ENCODE results near the gene NFE2L2.

The NFE2L2 gene

DNA sequence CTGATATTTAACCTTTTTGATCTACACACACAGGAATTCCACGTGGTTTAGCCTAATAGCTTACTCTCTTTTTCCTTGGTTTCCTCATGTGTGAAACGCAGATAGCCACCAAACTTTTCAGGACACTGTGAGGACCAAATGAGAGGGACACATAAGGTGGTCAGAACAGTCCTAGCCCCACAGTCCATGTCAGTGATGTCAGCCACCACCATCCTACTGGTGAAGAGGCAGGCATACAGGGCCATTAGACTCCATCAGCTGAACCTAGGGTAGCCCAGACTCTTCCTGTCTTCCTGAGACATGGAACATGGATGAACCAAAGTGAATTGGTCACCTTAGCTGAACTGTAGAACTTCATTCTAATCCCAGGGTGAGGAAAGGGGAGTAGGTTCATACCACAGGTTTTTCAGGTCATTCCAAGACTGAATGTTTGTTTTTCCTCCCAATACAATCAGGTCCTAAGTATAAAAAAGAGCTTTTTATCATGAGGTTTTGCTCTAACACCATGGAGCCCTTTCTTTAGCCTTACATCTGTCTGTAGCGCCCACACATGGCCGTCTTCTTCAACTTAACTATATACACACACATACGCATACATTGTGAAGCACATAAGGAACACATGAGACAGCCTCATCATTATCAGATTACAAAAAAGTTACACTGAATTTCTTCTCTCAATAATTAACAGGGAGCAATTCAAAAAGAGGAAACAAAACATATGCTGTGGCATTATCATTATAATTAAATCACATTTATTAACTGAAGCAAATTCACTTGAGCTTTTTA is 18.5 kb upstream of the NFE2L2 start:
- H3K27ac ChIP-seq: no peak overlapping the region
- ChIA-PET CTCF (interaction anchor here (0.6 to 1.8 kb wide), 4 partner anchors 13 to 135 kb away, joined by 3 to 4 read pairs (median 4); no protein-coding TSS in a partner anchor), POLR2A (ENCODE audit: low non-redundant PET) (interaction anchor here (1.2 kb wide), 1 partner anchor 15 kb away, joined by 3 read pairs; no protein-coding TSS in a partner anchor)
- TF ChIP-seq, protein P1, sequence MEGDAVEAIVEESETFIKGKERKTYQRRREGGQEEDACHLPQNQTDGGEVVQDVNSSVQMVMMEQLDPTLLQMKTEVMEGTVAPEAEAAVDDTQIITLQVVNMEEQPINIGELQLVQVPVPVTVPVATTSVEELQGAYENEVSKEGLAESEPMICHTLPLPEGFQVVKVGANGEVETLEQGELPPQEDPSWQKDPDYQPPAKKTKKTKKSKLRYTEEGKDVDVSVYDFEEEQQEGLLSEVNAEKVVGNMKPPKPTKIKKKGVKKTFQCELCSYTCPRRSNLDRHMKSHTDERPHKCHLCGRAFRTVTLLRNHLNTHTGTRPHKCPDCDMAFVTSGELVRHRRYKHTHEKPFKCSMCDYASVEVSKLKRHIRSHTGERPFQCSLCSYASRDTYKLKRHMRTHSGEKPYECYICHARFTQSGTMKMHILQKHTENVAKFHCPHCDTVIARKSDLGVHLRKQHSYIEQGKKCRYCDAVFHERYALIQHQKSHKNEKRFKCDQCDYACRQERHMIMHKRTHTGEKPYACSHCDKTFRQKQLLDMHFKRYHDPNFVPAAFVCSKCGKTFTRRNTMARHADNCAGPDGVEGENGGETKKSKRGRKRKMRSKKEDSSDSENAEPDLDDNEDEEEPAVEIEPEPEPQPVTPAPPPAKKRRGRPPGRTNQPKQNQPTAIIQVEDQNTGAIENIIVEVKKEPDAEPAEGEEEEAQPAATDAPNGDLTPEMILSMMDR (conservative IDR thresholded peaks at IDR 0.05; ENCODE audit: low read depth): no peak
- DNase-seq (ENCODE audit: low spot score): no peak

DNA sequence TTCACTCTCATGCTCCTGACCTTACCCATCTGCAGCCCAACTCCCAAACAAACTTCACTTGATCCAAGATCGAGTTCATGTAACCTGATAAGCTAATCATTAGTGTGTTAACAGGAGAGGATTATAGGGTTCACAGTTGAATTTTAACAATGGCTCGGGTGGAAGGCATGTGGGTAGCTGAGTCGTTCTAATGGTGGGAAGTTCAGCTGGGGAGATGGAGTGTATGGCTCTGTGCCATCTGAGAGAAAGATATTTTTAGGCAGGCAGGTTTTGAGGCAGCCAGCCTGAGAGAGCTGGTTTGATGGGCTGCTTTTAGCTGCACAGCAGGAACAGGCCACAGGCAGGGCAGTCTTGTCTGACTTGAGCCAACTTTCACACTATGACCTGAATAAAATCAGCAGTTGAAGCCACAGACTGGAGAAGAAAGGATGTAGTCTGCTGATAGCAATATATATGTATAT is 17.7 kb upstream of the NFE2L2 start:
- POLR2A ChIA-PET (ENCODE audit: low non-redundant PET): interaction anchor here (0.7 kb wide), 1 partner anchor 16 kb away, joined by 3 read pairs; no protein-coding TSS in a partner anchor

DNA sequence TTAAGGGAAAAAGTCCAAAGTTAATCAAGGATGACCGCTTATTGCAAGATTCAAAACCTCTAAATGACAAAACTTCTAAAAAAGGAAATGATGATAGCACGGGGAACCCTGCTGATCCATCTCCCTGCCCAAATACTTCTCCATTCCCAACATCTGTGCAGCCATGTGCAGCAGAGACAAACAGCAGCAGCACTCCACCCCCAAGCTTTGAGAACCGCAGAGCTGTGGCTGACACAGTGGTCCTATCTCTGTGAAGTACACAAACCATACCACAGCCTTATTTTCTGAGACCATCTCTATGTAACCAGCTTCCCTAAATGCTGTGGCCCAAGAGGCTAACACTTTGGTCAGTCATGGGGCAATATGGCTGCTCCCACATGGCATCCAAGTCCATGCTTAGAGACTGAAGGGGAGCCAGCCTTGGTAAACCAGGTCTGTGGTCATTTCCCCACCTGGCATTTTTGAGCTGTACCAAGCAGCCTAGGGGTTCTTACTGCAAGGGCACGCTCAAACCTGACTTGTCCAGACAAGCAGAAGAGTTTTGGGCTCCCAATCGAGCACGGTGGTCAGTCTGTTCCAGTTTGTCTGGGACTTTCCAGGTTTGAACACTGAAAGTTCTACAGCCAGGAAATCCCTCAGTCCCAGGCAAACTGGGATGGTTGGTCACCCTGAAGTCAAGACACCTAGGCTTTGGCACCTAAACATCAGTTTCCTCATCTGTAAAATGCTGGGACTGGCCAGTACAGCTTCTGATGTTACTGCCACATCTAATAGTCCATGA is 17.1 kb upstream of the NFE2L2 start:
- peak overlapping the region; percentile 59 for H3K27ac ChIP-seq
- ChIA-PET POLR2A (ENCODE audit: low non-redundant PET) (interaction anchor here (0.7 kb wide), 1 partner anchor 16 kb away, joined by 3 read pairs; no protein-coding TSS in a partner anchor), CTCF (interaction anchor here (1.7 to 1.8 kb wide), 2 partner anchors 14 to 117 kb away, joined by 4 read pairs; no protein-coding TSS in a partner anchor)
- TF ChIP-seq, protein P1 (conservative IDR thresholded peaks at IDR 0.05; ENCODE audit: low read depth): no peak
- no peak for DNase-seq (ENCODE audit: low spot score)

More for the DNA sequence above, 17.7 kb upstream of the NFE2L2 start:
- peak overlapping the region; percentile 59 for H3K27ac ChIP-seq
- CTCF ChIA-PET: interaction anchor here (1.7 to 1.8 kb wide), 2 partner anchors 14 to 117 kb away, joined by 4 read pairs; no protein-coding TSS in a partner anchor
- DNase-seq (ENCODE audit: low spot score): no peak
- TF ChIP-seq, protein P1 (conservative IDR thresholded peaks at IDR 0.05; ENCODE audit: low read depth): no peak

DNA sequence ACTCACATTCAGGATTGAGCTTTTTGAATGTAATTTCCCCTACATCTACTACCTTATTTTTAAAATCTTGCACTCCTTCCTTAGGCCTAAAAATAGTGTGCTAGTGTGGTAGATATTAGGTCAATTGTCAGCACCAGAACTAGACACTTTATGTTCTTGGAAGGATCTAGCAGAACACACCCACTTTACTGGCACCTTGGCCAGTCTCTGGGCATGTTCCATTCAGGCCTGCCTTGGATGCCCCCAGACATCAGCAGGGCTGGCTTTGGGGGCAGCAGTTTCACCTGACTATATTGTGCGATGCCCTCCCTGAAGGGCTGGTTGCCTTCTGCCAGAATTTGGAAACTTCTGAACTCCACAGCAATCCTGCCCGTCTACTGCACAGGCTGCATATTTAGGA is 15.3 kb upstream of the NFE2L2 start:
- peak overlapping the region; percentile 23; the same call in 1 of the 2 replicates for H3K27ac ChIP-seq
- TF ChIP-seq, protein P1 (conservative IDR thresholded peaks at IDR 0.05; ENCODE audit: low read depth): no peak
- CTCF ChIA-PET: no interaction called here
- DNase-seq (ENCODE audit: low spot score): no peak
- POLR2A ChIA-PET (ENCODE audit: low non-redundant PET): no interaction called here

DNA sequence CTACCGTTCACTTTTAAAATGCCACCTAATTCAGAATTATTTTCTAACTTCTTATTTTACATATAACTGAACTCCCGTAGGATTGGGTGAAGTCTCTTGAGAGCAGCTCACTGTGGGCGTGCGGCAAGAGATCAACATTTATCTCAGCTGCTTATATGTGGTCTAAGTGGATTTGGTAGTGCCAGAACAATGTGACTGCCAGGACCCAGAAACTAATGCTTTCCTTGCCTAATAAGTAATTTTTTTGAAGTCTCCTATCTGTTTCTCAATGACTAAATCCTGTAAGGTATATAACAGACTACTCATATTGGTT is 11.2 kb upstream of the NFE2L2 start:
- CTCF ChIA-PET: no interaction called here
- POLR2A ChIA-PET (ENCODE audit: low non-redundant PET): no interaction called here

More for the DNA sequence above, 11.2 kb upstream of the NFE2L2 start:
- no peak overlapping the region for H3K27ac ChIP-seq
- TF ChIP-seq, protein P1 (conservative IDR thresholded peaks at IDR 0.05; ENCODE audit: low read depth): no peak
- DNase-seq (ENCODE audit: low spot score): no peak
